Omental fat pad (tissue), 4 donors: Measurements from ENCODE around the gene ITGB2. TPM values are rescaled to one million over a fixed set of nuclear protein-coding genes. Genes with fewer than 3 reads are reported as not detected.

Experiments
- ATAC-seq: fragments of 150-250 bp; one replicate; pipeline ENCODE4 v1.9.1; 2016; ENCODE audit warnings: mild to moderate bottlenecking, moderate library complexity; ENCODE audit not compliant: low FRiP score
- DNase-seq: peaks from one replicate; pipeline ENCODE4 v3.0.0-alpha.2; 2019; ENCODE audit warnings: low spot score
- CTCF ChIP-seq, 3 donors: fragments of 450-650 bp; IDR thresholded peaks; one replicate each; pipeline ENCODE4 v1.5.1; 2016 to 2017; ENCODE audit warnings: antibody characterized with exemption in 3 of 3, mild to moderate bottlenecking in 3 of 3, moderate library complexity in 2 of 3
- total RNA-seq, 4 donors: library from RNA; depleted of rRNA; stranded (reverse); fragments of >200 nt; gene quantifications; one replicate each; pipeline ENCODE4 v1.1.0, GENCODE V29; 2016

The ITGB2 gene
- total RNA-seq, 4 donors from 2014 or later = 98.5 to 581 (median 217) TPM

- ATAC-seq (no peak), DNase-seq (no peak)
- no peak for TF ChIP-seq CTCF (IDR thresholded peaks at IDR 0.05)
These were observed 65.8 kb downstream of the ITGB2 start for GRCh38 chr21:44854664-44855446.

- TF ChIP-seq CTCF (IDR thresholded peaks at IDR 0.05) = no peak
These were observed 66.4 kb downstream of the ITGB2 start for GRCh38 chr21:44854391-44854663.

GRCh38 chr21:44853601-44854390 lies 66.9 kb downstream of the ITGB2 start:
- no peak for DNase-seq
- TF ChIP-seq CTCF (IDR thresholded peaks at IDR 0.05) = no peak

More at GRCh38 chr21:44854391-44854663, 66.4 kb downstream of the ITGB2 start:
- no peak for ATAC-seq
- no peak for DNase-seq

DNA sequence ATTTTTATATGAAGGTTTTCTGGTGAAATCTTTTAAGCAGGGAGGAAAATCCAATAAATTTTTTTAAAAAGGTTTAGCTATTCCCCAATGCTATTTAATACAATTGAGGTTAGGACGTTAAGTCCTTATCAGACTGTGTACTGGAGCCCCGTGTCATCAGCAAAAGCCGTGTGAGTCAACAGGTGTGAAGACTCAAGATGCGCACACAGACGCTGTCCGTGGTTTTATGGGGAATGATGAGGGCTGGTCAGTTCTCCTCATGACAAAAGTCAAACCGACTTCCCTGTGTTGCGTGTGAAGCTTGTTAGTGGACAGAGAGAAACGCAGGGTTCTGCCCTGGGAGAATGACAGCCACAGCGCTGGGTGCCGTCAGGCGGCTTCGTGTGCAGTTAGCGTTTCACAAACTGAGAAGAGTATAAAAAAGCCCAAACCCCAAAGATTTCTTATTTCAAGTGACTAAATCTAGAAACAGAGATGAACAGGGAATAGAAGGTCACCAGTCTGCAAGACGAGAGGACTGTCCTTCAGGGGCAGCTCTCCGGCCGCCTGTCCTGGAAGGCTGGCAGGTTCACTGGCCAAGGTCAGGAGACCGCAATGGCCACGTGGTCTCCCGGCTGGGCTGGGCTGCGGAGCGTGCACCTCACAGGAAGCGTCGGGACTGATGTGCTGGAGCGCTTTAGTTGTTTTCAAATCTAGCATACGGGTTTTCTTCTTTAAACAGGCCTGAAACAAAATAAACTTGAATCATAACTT lies 69.6 kb downstream of the ITGB2 start:
- DNase-seq (peak; percentile 15), ATAC-seq (no peak)
- TF ChIP-seq CTCF (IDR thresholded peaks at IDR 0.05) = no peak

More at GRCh38 chr21:44853601-44854390, 66.9 kb downstream of the ITGB2 start:
- ATAC-seq = no peak

DNA sequence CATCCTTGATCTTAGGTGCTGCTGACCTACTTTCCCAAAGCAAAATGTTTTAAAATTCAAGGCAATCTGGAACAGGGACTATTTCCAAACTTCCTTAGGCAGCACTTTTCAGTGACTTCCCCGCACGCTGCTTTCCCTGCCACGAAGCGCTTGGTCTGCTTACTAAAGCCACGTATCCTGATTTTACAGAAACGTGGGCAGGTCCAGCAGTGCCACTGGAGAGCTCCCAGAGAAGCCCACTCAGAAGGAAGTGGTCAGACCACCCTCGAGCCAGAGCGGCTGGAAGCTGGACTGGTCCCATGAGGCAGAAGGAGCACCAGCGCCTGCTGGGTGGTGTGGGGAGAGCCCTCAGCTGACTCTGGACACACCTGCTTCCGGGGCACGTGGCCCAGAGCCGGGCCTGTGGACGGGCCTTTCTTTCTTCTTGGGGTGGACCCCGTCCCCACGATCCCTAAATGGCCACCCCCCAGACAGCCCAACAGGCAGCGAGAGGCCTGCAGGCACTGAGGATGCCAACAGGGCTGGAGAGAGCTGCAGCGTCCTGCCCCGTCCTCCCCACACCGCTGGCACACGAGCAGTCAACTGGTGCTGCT lies 70.4 kb downstream of the ITGB2 start:
- DNase-seq (no peak), ATAC-seq (no peak)
- TF ChIP-seq CTCF (IDR thresholded peaks at IDR 0.05) = no peak

- no peak for ATAC-seq
- no peak for DNase-seq
- no peak for TF ChIP-seq CTCF (IDR thresholded peaks at IDR 0.05)
These were observed 71.0 kb downstream of the ITGB2 start for GRCh38 chr21:44849616-44850130.
